Stimulated activated CD8-positive, alpha-beta memory T cell treated with anti-CD3 and anti-CD28 coated beads, Interleukin-7, amount 100 ng/mL, for 1 hour (primary cell): ENCODE results near the gene BPIFB3.

ENCODE experiments used
- DNase-seq, 2 donors: peaks; one replicate each; pipeline ENCODE4 v3.0.0-alpha.2; 2020; ENCODE audit warnings: low read depth in 2 of 2

The BPIFB3 gene

GRCh38 chr20:33053291-33054106, at the start of gene BPIFB3:
BPIFB3 (plus strand) TSS chr20:33053903; CDS start chr20:33055436, 1,533 bp downstream.
- no peak for DNase-seq

- no peak for DNase-seq
Observed at GRCh38 chr20:33004141-33004751, 49.5 kb upstream of the BPIFB3 start, which contains the start of gene SUN5. SUN5 (minus strand) TSS chr20:33004433; CDS start chr20:33004340, 93 bp downstream.

- DNase-seq, result no peak
Observed at GRCh38 chr20:33005132-33005566, 48.6 kb upstream of the BPIFB3 start.

- no peak for DNase-seq
Observed at GRCh38 chr20:33005908-33006775, 47.6 kb upstream of the BPIFB3 start.

GRCh38 chr20:33006776-33007375, 46.8 kb upstream of the BPIFB3 start:
- DNase-seq, result no peak

- no peak for DNase-seq
Observed at GRCh38 chr20:33007376-33008335, 46.0 kb upstream of the BPIFB3 start, which contains the start of gene BPIFB2. BPIFB2 (plus strand) TSS chr20:33007704; CDS start chr20:33008575, 871 bp downstream.

- no peak for DNase-seq
Observed at GRCh38 chr20:33008336-33009213, 45.1 kb upstream of the BPIFB3 start.

- DNase-seq, result no peak
Observed at GRCh38 chr20:33009214-33010132, 44.2 kb upstream of the BPIFB3 start.

- no peak for DNase-seq
Observed at GRCh38 chr20:33010133-33010504, 43.6 kb upstream of the BPIFB3 start.

- no peak for DNase-seq
Observed at GRCh38 chr20:33010674-33011449, 42.8 kb upstream of the BPIFB3 start.

GRCh38 chr20:33012327-33013189, 41.1 kb upstream of the BPIFB3 start:
- no peak for DNase-seq

GRCh38 chr20:33013701-33014326, 39.9 kb upstream of the BPIFB3 start:
- no peak for DNase-seq

- DNase-seq, result no peak
Observed at GRCh38 chr20:33014336-33015113, 39.2 kb upstream of the BPIFB3 start.

- DNase-seq, result no peak
Observed at GRCh38 chr20:33015114-33015484, 38.6 kb upstream of the BPIFB3 start.
